K562 (cell line): ENCODE measurements around the gene BLOC1S3. TPM values are rescaled to one million over a fixed set of nuclear protein-coding genes. Genes with fewer than 3 reads are reported as not detected.

Experiments
- ARID4B ChIP-seq: sonication (generic); formaldehyde crosslinking; IDR thresholded peaks from 2 replicates; pipeline ENCODE4 v1.8.0; 2022; ENCODE audit warnings: mild to moderate bottlenecking, missing genetic modification reagents
- KLF13 ChIP-seq: fragments of 450-650 bp; IDR thresholded peaks from 2 replicates; pipeline ENCODE4 v1.6.1; 2016; ENCODE audit warnings: missing genetic modification characterization, low read depth, mild to moderate bottlenecking, missing compliant biosample characterization, moderate library complexity, borderline replicate concordance
- NRF1 ChIP-seq, 2 experiments: fragments of 450-650 bp; IDR thresholded peaks in 1 of 2; conservative IDR thresholded peaks in 1 of 2; 2 replicates each; pipeline ENCODE4 v1.6.1; 2014; ENCODE audit warnings: mild to moderate bottlenecking in 2 of 2
- RERE ChIP-seq: sonication (generic); formaldehyde crosslinking; IDR thresholded peaks from 2 replicates; pipeline ENCODE4 v1.8.0; 2023; ENCODE audit warnings: missing genetic modification reagents, mild to moderate bottlenecking, borderline replicate concordance
- TAF15 ChIP-seq: fragments of 200-400 bp; formaldehyde crosslinking; IDR thresholded peaks from 2 replicates; pipeline ENCODE4 v1.6.1; 2017; ENCODE audit warnings: mild to moderate bottlenecking, low read depth, low read length, moderate library complexity
- TEAD4 ChIP-seq, 2 experiments: sonication (generic) in 1 of 2; formaldehyde crosslinking in 1 of 2; IDR thresholded peaks; 2 replicates each; pipeline versions ENCODE4 v1.6.1 to v1.8.0; 2012 to 2022; ENCODE audit warnings: borderline replicate concordance in 1 of 2, inconsistent platforms in 1 of 2, low read length in 1 of 2, mild to moderate bottlenecking in 1 of 2, missing genetic modification reagents in 1 of 2
- USF2 ChIP-seq: sonication (generic); formaldehyde crosslinking; IDR thresholded peaks from 2 replicates; pipeline ENCODE4 v1.5.0; 2020; ENCODE audit warnings: missing genetic modification reagents
- VEZF1 ChIP-seq: fragments of 200-800 bp; sonication (Bioruptor generic); IDR thresholded peaks from 2 replicates; pipeline ENCODE4 v1.6.1; 2017; ENCODE audit warnings: missing genetic modification characterization, missing compliant biosample characterization
- ZNF717 ChIP-seq: fragments of 250-450 bp; sonication (Bioruptor Pico); IDR thresholded peaks from 2 replicates; pipeline ENCODE4 v1.5.0; 2021
- ZNF76 ChIP-seq: fragments of 250-450 bp; sonication (Bioruptor Pico); IDR thresholded peaks from 2 replicates; pipeline ENCODE4 v1.4.0; 2020; ENCODE audit warnings: mild to moderate bottlenecking, moderate library complexity, borderline replicate concordance
- polyA plus RNA-seq, 8 experiments: library from polyadenylated mRNA; depleted of rRNA in 4 of 8; stranded (reverse) in 5 of 8; unstranded in 3 of 8; fragments of >200 nt; fragmentation: Nextera tagmentation in 2 of 8; fragmentation: Illumina TruSeq in 1 of 8; extraction: Ambion mirVana in 2 of 8; extraction: Trizol in 1 of 8; gene quantifications; 2 replicates each; pipeline versions ENCODE4 v1.2.1 to v1.2.3, GENCODE V29; 2011 to 2014; ENCODE audit warnings: inconsistent platforms in 1 of 8, missing spikeins in 1 of 8
- total RNA-seq, 7 experiments: library from RNA; depleted of rRNA in 6 of 7; stranded (reverse); fragments of >200 nt in 6 of 7; fragmentation: Illumina TruSeq in 2 of 7; extraction: Trizol in 2 of 7; gene quantifications; 2 replicates each; pipeline versions ENCODE4 v1.2.1 to v1.2.3, GENCODE V29; 2011 to 2021; ENCODE audit warnings: low replicate concordance in 1 of 7

Gene BLOC1S3
- total and polyA plus RNA-seq, 9 of the 15 experiments (the other 6 are each of a cell fraction or from before 2014, with no cell fraction given) = 3.9 to 20.2 (median 10.4) TPM

GRCh38 chr19:45164577-45165335, 13.8 kb upstream of the BLOC1S3 start (continued):
- TF ChIP-seq USF2 (CRISPR knock-in tag) = no peak
- TF ChIP-seq TAF15 = no peak
- TF ChIP-seq TEAD4 (IDR thresholded peaks at IDR 0.05; ENCODE audit: low read length) = no peak
- TF ChIP-seq TEAD4 (CRISPR knock-in tag; IDR thresholded peaks at IDR 0.05; ENCODE audit: borderline replicate concordance) = no peak
- TF ChIP-seq NRF1 (conservative IDR thresholded peaks at IDR 0.05 in 1 of 2, IDR thresholded peaks at IDR 0.05 in 1 of 2) = peak; percentile 75 to 79
- no peak for TF ChIP-seq ARID4B (CRISPR knock-in tag)
- TF ChIP-seq ZNF717 (CRISPR knock-in tag) = no peak
- TF ChIP-seq RERE (CRISPR knock-in tag) = no peak
- TF ChIP-seq VEZF1 (CRISPR knock-in tag) = 0 out of 2 replicates have a peak, but pooled peaks have one; percentile 12
- no peak for TF ChIP-seq ZNF76 (CRISPR knock-in tag)
- TF ChIP-seq KLF13 = no peak
